ENCODE results near the gene FAM135A.

The FAM135A gene

DNA sequence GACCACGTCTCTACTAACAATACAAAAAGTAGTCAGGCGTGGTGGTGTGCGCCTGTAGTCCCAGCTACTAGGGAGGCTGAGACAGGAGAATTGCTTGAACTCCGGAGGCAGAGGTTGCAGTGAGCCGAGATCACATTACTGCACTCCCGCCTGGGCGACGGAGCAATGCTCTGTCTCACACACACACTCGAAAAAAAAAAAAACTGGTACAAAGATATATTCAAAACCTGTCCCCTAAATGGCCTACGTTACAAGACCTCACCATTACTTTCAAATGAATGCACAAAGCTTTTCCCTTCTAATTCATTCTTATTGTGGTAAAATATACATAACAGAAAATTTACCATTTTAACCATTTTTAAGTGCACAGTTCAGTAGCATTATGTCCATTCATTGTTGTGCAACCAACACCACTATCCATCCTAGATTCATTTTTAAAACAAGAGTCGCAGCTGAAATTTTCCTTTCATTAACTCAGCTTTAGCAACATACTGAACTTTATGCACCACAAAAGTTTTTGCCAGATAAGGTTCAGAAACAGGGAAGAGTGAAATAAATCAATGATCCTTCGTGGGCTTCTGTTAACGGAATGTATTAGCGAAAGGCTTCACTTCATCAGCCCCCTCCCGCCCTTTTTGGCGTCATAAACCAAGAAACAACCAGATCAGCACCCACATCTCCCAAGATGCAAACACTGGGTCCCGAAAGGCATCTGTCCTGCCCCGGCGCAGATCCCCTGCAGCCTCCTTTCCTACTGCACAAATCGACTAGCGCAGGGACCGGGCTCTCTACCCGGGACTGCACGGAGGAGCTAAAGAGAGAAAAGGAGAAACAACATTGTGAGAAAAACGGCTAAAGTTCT lies 825 bp upstream of the FAM135A start:
- Mint-ChIP-seq H3K4me3 (peak overlapping the region; percentile 93), H3K36me3 (ENCODE audit: low read depth) (peaks cover 5% of the 10 kb centered on the region), H3K27me3 (ENCODE audit: low read depth, poor library complexity) (peaks cover 12% of the 10 kb centered on the region), H3K27ac (peak overlapping the region; percentile 98), H3K4me1 (peaks cover 26% of the 10 kb centered on the region), H3K9me3 (no peaks in the 10 kb centered on the region)
- TF ChIP-seq, protein P1, sequence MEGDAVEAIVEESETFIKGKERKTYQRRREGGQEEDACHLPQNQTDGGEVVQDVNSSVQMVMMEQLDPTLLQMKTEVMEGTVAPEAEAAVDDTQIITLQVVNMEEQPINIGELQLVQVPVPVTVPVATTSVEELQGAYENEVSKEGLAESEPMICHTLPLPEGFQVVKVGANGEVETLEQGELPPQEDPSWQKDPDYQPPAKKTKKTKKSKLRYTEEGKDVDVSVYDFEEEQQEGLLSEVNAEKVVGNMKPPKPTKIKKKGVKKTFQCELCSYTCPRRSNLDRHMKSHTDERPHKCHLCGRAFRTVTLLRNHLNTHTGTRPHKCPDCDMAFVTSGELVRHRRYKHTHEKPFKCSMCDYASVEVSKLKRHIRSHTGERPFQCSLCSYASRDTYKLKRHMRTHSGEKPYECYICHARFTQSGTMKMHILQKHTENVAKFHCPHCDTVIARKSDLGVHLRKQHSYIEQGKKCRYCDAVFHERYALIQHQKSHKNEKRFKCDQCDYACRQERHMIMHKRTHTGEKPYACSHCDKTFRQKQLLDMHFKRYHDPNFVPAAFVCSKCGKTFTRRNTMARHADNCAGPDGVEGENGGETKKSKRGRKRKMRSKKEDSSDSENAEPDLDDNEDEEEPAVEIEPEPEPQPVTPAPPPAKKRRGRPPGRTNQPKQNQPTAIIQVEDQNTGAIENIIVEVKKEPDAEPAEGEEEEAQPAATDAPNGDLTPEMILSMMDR (IDR thresholded peaks at IDR 0.05), result no peak
- peak; percentile 8 for DNase-seq

- Mint-ChIP-seq H3K9me3 (no peaks in the 10 kb centered on the region), H3K4me3 (peak overlapping the region; percentile 93), H3K4me1 (peaks cover 26% of the 10 kb centered on the region), H3K27me3 (ENCODE audit: low read depth, poor library complexity) (peaks cover 7% of the 10 kb centered on the region), H3K36me3 (ENCODE audit: low read depth) (peaks cover 18% of the 10 kb centered on the region), H3K27ac (peak overlapping the region; percentile 18)
- no peak for DNase-seq
- TF ChIP-seq, protein P1 (IDR thresholded peaks at IDR 0.05), result no peak
Measured at GRCh38 chr6:70413992-70414494, 735 bp downstream of the FAM135A start.

- peaks cover 3% of the 10 kb centered on the region for H3K27me3 Mint-ChIP-seq (ENCODE audit: low read depth, poor library complexity)
- peaks cover 26% of the 10 kb centered on the region for H3K36me3 Mint-ChIP-seq (ENCODE audit: low read depth)
- H3K4me1 Mint-ChIP-seq, result peaks cover 26% of the 10 kb centered on the region
- H3K9me3 Mint-ChIP-seq, result no peaks in the 10 kb centered on the region
- TF ChIP-seq, protein P1 (IDR thresholded peaks at IDR 0.05), result no peak
- no peak overlapping the region for H3K27ac Mint-ChIP-seq
- peak overlapping the region; percentile 93 for H3K4me3 Mint-ChIP-seq
- no peak for DNase-seq
Measured at GRCh38 chr6:70414813-70415212, 1.5 kb downstream of the FAM135A start.

GRCh38 chr6:70415247-70415646 lies 1.9 kb downstream of the FAM135A start:
- Mint-ChIP-seq H3K4me1 (peaks cover 26% of the 10 kb centered on the region), H3K4me3 (peak overlapping the region; percentile 65)

GRCh38 chr6:70415660-70416059 lies 2.4 kb downstream of the FAM135A start:
- Mint-ChIP-seq H3K4me1 (peaks cover 26% of the 10 kb centered on the region), H3K27me3 (ENCODE audit: low read depth, poor library complexity) (peaks cover 3% of the 10 kb centered on the region), H3K36me3 (ENCODE audit: low read depth) (peaks cover 32% of the 10 kb centered on the region), H3K4me3 (peak overlapping the region; percentile 32), H3K9me3 (no peaks in the 10 kb centered on the region), H3K27ac (no peak overlapping the region)
- no peak for DNase-seq
- TF ChIP-seq, protein P1 (IDR thresholded peaks at IDR 0.05), result no peak

More at GRCh38 chr6:70415247-70415646, 1.9 kb downstream of the FAM135A start:
- no peak for DNase-seq
- Mint-ChIP-seq H3K9me3 (no peaks in the 10 kb centered on the region), H3K27me3 (ENCODE audit: low read depth, poor library complexity) (peaks cover 3% of the 10 kb centered on the region), H3K27ac (no peak overlapping the region), H3K36me3 (ENCODE audit: low read depth) (peaks cover 30% of the 10 kb centered on the region)
- TF ChIP-seq, protein P1 (IDR thresholded peaks at IDR 0.05), result no peak
